NCI-H345 treated with DMSO at 0.1 percent for 48 hours (cell line): ENCODE measurements around the gene CAPN11.

Source experiments
- DNase-seq: peaks from one replicate; lab custom pipeline; 2025; ENCODE audit not compliant: unreplicated experiment; lab: John Stamatoyannopoulos, UW

CAPN11 gene

DNA sequence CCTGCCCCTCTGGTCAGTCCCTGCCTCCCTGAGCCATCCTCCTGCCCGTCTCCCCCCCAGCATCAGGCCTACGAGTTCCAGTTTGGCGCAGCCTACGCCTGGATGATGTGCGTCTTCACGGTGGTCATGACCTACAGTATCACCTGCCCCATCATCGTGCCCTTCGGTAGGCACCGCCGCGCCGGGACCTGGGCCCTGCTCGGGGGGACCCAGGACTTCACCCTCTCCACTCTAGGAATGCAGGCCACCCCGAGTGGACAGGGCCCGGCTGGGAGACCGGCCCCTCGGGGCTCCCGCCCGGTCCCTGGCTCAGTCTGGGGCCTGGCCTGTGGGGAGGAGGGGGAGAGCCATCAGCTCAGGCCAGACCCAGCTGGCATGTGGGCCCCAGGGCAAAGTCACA lies 6.1 kb upstream of the CAPN11 start:
- no peak for DNase-seq

DNA sequence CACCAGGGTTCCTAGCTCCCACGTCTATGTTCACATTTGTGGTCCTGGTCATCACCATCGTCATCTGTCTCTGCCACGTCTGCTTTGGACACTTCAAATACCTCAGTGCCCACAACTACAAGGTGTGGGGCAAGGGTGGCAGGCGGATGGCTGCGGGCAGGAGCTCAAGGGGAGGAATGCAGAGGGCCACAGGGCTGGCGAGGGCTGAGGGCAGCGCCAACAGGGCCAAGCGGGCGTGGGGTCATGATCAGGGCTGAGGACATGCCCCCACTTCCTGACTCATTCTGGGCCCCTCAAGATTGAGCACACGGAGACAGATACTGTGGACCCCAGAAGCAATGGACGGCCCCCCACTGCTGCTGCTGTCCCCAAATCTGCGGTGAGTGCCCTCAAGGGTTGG lies 4.6 kb upstream of the CAPN11 start:
- DNase-seq = no peak

DNA sequence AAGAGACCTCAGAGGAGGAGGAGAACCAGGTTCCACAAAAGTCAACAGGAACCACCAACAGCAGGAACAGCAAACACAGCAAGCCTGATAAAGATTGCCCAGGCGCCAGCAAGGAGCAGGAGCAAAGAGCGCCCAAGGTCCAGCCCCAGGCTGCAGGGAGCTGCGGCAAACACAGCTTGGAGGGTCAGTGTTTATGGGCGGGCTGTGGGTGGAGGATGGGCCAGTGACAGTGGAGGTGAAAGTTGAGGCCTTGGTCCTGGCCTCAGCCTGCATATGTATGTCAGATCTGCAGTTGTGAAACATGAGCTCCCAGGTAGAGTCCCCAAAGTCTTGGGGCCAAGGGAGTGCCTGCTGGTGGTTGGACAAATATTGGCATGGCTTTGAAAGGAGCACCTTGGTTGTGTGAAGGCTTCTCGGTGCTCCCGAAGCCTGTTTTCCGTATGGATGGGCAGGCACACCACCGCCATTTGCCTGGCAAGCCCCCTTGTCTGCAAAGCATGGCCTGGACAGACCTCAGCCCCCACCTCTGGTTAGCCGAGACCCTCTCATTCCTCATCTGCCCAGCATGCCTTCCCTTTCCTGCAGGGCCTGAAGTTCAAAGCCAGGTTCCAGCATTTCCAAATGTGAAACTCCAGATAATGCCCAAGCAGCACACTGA lies 2.0 kb upstream of the CAPN11 start:
- DNase-seq = no peak

DNA sequence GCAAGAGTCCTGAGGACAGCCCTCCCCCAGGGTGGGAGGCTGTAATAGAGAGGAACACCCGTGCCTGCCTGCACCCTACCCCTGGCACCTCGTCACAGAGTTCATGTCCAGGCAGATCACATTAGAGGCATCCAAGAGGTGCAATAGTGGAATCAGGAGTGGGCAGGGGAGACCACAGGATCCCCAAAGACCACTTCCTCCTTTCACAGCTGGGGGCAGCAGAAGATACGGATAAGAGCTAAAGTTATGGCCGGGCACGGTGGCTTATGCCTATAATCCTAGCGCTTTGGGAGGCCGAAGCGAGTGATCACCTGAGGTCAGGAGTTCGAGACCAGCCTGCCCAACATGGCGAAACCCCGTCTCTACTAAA lies 1.5 kb upstream of the CAPN11 start:
- no peak for DNase-seq

DNA sequence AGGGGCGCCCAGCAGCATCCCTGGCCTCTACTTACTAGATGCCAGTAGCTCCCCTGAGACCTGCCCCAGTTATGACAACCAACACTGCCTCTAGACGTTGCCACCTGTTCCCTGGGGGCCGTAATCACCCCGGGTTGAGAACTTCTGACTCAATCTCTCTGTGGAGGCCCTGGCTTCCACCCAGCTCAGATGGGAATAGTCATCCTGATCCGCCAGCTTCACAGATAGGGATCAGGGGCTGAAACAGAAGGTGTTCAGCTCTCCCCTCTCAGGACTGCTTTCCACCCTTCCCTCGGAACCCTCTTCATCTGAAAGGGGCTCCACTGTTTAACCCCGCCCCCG lies 3.3 kb downstream of the CAPN11 start:
- no peak for DNase-seq

DNA sequence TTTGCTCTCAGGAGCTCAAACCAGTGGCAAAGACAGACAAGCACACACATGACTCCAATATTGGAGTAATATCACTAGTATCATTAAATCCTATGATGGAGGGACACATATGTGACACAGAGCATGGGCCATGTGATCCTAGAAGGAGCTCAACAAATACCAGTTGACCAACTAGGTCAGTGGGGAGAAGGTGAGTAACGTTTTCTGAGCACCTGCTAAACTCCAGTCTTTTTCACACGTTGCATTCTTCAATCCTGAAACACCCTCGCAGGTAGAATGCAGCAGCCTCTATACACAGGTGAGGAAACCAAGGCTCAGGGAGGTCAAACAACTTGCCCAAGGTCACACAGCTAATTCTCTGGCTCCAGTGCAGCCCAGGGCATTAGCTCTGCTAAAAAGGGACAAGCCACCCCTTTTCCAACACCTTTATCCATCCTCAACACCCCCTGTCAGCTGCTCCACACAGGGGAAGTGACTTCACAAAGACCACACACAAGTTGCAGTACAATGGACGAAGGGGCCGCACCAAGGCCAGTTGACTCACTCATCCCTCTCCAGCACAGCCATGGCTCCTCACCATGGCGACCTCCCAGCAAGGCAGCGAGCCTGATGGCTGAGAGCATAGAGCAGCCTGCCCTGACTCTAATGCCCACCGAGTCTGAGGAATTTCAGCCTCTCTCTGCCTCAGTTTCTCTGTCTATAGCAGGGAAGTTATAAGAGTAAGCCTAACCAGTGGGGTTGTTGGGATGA lies 4.4 kb downstream of the CAPN11 start:
- no peak for DNase-seq

DNA sequence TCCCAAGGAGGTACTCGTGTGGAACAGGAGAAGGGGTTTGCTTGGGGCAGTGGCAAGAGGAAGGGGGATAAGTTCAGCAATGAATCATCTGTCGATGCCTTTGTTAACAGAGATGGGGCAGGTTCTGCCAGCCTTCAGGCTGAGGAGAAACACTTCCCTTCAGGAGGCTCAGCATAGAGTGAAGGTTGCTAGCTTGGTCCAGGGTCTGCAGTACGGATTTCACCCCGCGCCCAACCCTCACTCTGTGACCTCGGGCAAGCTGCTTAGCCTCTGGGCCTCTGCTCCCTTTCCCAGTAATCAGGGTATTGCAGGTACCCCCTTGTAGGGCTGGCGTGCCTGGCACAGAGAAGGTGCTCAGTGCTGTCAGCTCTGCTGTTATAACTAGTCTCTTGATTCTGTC lies 7.5 kb downstream of the CAPN11 start:
- DNase-seq = no peak

DNA sequence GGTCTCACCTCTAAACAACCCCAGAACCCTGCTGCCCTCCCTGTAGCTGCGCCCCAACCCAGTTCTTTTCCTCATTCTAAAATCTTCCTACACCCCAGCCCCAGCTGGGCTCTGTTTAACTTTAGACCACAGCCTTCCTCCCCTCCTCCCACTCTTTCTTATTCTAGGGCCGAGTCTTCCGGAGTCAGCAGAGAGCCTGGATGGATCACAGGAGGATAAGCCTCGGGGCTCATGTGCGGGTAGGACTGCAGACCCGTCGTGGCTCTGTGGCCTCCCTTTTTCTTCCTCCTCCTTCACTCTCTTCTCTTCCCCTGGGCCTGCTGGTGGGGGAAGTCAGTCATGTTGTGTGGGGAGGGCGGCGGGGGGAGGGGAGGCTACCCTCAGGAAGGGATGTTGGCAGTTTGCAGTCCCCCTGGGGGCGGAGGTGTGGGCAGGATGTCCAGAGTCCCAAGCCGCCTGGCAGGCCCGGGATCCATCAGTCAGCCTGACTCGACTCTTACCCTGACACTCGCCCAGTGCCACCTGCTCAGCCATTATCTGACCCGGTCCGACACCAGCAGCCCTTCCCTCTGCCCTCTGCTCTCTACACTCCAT lies 8.1 kb downstream of the CAPN11 start:
- DNase-seq = no peak

DNA sequence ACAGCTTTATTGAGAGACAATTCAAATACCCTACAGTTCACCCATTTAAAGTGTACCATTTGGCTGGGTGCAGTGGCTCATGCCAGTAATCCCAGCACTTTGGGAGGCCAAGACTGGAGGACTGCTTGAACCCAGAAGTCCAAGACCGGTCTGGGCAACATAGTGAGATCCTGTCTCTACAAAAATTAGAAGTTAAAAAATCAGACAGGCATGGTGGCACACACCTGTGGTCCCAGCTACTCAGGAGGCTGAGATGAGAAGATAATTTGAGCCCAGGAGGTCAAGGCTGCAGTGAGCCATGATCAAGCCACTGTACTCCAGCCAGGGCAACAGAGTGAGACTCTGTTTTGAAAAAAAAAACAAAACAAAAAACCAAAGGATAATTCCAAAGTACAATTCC lies 8.9 kb downstream of the CAPN11 start:
- no peak for DNase-seq

DNA sequence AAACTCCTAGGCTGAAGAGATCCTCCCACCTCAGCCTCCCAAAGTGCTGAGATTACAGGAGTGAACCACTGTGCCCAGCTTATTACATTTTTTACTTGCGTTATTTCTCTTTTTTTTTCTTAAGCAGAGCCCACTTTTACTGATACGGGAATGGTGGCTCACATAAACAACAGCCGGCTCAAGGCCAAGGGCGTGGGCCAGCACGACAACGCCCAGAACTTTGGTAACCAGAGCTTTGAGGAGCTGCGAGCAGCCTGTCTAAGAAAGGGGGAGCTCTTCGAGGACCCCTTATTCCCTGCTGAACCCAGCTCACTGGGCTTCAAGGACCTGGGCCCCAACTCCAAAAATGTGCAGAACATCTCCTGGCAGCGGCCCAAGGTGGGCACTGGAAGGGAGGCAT lies 10.5 kb downstream of the CAPN11 start:
- DNase-seq = no peak

DNA sequence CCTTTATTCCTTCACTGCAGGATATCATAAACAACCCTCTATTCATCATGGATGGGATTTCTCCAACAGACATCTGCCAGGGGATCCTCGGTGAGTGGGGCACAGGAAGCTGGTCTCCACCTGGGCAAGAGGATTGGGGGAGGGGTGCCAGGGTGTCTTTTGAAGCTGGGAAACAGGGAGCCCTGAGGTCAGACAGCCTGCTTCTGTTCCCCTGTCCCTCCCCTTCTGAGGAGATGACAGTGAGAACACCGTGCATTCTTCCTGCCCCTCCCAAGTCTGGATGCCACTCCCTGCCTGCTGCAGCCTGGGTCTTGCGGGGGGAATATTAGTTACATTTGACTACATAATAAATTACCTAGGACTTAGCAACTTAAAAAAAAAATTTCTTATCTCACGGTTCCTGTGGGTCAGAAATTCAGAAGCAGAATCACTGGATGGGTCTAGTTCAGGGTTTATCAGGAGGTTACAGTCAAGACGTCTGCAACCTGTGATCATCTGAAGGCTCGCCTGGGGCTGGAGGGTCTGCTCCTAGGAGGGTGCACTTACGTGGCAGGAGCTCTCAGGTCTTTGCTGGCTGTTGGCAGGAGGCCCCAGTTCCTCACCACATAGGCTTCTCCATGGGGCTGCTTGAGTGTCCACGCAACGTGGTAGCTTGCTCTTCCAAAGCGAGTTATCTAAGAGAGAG lies 11.4 kb downstream of the CAPN11 start:
- no peak for DNase-seq

DNA sequence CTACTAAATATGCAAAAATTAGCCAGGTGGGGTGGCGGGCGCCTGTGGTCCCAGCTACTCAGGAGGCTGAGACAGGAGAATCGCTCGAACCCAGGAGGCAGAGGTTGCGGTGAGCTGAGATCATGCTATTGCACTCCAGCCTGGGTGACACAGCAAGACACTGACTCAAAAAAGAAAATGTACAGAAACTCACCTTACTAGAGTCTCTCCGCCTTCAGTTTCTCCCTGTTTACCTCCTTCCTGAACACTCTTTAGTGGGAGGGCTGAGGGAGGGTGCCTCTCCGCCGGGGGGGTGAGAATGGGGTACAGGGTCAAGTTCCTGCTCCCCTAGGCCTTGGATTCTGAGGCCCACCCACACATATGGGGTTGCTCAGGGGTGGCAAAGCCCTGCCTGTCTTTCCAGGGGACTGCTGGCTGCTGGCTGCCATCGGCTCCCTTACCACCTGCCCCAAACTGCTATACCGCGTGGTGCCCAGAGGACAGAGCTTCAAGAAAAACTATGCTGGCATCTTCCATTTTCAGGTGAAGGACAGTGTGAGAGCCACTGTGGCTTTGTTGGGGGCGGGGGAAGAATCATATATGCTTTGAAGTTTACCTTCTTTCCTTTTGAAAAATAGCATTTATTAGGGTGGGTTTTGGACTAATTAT lies 13.4 kb downstream of the CAPN11 start:
- DNase-seq = no peak

DNA sequence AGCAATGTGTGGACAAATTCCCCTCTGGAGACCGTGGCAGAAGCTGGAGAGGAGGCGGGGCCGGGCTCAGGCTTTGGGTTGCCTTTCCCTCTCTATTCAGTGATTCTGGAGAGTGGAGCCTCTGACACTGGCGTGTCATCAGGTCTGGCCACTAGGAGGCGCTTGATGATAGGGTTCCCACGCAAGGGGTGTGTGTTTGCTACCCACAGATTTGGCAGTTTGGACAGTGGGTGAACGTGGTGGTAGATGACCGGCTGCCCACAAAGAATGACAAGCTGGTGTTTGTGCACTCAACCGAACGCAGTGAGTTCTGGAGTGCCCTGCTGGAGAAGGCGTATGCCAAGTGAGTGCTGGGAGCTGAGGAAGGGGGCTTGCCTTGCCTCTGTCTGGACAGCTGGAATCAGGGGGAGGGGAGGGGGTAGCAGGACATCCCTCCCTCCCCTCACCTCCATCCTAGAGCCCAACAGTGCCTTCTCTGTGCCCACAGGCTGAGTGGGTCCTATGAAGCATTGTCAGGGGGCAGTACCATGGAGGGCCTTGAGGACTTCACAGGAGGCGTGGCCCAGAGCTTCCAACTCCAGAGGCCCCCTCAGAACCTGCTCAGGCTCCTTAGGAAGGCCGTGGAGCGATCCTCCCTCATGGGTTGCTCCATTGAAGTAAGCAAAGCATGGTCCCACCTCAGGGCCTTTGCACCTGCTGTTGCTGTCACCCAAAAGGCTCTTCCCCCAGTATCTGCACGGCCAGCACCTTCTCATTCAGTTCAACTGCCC lies 14.3 kb downstream of the CAPN11 start:
- peak; percentile 20 for DNase-seq

DNA sequence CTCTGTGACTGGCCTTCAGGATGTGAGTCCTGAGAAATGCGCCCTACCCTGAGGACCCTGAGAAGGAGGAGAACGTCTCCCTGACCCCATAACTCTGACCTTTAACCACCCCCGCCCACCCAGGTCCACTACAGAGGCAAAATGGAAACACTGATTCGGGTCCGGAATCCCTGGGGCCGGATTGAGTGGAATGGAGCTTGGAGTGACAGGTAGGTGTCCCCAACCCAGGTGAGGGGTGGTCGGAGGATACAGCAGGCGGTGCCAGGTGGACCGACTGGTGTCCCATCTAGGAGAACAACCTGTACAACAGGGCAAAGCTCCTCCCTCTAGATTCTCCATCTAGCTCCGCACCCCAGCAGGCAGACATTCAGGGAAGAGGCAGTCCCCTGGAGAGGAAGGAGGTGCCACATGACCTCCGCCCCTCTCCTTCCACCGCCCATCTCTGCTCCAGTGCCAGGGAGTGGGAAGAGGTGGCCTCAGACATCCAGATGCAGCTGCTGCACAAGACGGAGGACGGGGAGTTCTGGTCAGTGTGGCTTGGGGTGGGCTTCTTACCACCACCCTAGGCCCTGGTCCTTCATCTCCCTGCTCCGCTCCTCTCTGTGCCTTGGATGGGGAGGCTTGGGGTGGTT lies 17.6 kb downstream of the CAPN11 start:
- DNase-seq = no peak

DNA sequence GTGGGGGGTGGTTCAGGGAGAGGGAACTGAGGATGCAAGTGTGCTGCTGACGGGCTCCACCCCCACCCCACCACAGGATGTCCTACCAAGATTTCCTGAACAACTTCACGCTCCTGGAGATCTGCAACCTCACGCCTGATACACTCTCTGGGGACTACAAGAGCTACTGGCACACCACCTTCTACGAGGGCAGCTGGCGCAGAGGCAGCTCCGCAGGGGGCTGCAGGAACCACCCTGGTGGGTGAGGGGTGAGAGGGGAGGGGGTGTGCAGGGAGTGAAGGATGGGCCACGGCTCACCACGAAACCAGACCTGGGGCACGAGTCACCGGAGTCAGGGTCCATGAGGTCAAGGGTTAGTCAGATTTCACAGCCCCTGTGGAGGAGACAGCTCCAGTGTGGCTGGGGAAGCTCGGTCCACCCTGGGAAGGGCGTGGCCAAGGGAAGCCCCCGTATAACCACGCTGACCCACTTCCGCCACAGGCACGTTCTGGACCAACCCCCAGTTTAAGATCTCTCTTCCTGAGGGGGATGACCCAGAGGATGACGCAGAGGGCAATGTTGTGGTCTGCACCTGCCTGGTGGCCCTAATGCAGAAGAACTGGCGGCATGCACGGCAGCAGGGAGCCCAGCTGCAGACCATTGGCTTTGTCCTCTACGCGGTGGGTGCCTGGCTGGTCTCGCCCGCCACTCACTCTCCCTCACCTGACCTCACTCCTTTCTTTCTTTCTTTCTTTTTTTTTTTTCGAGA lies 18.3 kb downstream of the CAPN11 start:
- DNase-seq = no peak

DNA sequence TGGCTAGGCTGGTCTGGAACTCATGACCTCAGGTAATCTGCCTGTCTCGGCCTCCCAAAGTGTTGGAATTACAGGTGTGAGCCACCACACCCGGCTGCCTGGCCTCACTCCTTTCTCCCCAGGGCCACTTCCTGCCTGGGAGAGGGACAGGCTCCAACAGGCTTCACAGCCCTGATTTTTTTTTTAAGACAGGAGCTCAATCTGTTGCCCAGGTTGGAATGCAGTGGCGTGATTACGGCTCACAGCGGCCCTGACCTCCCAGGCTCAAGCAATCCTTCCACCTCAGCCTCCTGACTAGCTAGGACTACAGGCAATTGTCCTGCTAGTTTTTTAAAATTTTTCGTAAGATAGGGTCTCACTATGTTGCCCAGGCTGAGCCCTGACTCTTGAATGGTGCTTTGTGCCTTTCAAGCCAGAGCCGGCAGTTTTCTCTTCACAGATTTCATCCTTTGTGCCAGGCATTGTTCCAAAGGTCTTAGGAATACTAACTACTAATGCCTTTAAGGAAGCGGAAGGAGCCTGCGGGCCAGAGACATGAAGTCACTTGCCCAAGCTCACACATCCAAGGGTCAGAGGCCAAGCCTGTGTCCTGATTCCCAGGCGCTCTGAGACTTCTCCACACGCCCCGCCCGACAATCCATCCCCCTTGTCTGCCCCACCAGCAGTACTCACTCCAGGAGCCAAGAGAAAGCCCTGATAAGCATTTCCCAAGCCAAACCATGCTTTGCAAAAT lies 19.2 kb downstream of the CAPN11 start:
- no peak for DNase-seq

DNA sequence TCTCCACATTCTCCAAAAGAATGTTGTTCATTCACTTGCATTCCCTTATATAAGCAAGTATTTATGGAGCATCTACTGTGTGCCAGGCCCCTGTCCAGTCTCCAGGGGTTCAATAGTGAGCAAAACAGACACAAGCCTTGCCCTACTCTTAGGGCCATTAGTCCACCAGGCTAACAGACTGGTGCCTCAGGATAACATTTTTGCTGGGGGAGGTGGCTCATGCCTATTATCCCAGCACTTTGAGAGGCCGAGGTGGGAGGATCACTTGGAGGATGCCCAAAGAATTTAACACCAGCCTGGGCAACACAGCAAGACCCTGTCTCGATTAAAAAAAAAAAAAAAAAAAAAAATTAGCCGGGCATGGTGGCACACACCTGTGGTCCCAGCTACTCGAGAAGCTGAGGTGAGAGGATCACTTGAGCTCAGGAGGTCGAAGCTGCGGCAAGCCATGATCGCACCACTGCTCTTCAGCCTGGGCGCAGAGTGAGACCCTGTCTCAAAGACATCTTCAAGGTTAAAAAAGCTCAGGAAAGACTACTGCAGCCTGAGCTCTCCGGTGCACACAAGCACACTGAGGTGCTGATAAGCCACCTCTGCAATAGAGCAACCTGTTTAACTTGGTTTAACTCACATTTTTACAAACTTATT lies 19.9 kb downstream of the CAPN11 start:
- DNase-seq = no peak

DNA sequence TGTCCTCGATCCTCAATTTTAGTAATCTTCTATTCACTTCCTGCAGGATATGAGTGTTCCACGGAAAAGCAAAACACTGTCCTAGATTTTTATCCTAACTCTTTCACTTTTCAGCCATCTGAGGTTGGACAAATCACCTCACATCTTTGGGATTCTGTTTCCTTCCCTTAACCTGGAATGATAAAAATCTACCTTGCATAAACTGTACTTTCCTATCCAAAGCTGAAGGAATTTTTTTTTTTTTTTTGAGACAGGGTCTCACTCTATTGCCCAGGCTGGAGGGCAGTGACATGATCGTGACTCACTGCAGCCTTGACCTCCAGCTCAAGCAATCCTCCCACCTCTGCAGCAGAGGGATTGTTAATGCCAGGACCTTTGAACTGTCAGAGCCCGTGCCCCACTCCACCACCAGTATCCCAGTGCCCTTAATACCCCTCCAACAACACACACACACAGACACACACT lies 20.5 kb downstream of the CAPN11 start:
- no peak for DNase-seq
